ENCODE results near the gene BBS12.

Gene BBS12

GRCh38 chr4:122747068-122747467, 14.6 kb downstream of the BBS12 start:
- Histone ChIP-seq H3K27ac (ENCODE audit: low read length, poor library complexity, severe bottlenecking) (no peak overlapping the region), H3K4me1 (ENCODE audit: control insufficient read depth, insufficient read depth, low read depth, low read length) (no peaks in the 10 kb centered on the region), H3K14ac (ENCODE audit: low read length in 2 of 2) (no peak overlapping the region), H4K91ac (ENCODE audit: low read length) (no peak overlapping the region), H3K23ac (ENCODE audit: low read length in 2 of 2) (no peak overlapping the region), H3K79me1 (replicated peaks; ENCODE audit: low read length, poor library complexity, severe bottlenecking) (no peaks in the 10 kb centered on the region), H2AFZ (ENCODE audit: low read depth, low read length) (no peak overlapping the region), H2BK15ac (ENCODE audit: low read depth, poor library complexity, severe bottlenecking) (no peak overlapping the region), H4K8ac (ENCODE audit: low read length) (no peak overlapping the region), H2BK120ac (ENCODE audit: low read depth, low read length) (no peak overlapping the region), H3K4me2 (ENCODE audit: low read length, poor library complexity, severe bottlenecking) (no peak overlapping the region), H3K18ac (ENCODE audit: low read depth in 1 of 2, low read length in 2 of 2) (no peak overlapping the region), H3K9ac (ENCODE audit: low read length) (no peak overlapping the region), H2BK12ac (ENCODE audit: low read length in 2 of 2) (no peak overlapping the region), H3K4ac (ENCODE audit: low read depth in 1 of 2, low read length in 2 of 2) (no peak overlapping the region), H3K4me3 (ENCODE audit: insufficient read depth in 1 of 2, low read depth in 1 of 2, low read length in 2 of 2) (no peak overlapping the region), H2AK5ac (ENCODE audit: low read length, severe bottlenecking) (no peak overlapping the region), H3K36me3 (ENCODE audit: control insufficient read depth in 1 of 2, insufficient read depth in 2 of 2, low read depth in 1 of 2, low read length in 2 of 2) (peaks cover 3 to 14% of the 10 kb centered on the region in 2 experiments), H3K27me3 (ENCODE audit: control insufficient read depth in 1 of 2, insufficient read depth in 1 of 2, low read length in 2 of 2) (no peaks in the 10 kb centered on the region), H3K9me3 (ENCODE audit: control insufficient read depth, low read length) (no peaks in the 10 kb centered on the region), H2BK5ac (ENCODE audit: low read depth, low read length, poor library complexity, severe bottlenecking) (no peak overlapping the region)
- DNase-seq, result no peak
- WGBS, result 86% methylated on average over 1 of the region's 1 CpG

- no peak overlapping the region for H2AK5ac ChIP-seq (ENCODE audit: low read length, severe bottlenecking)
- no peak overlapping the region for H3K4me2 ChIP-seq (ENCODE audit: low read length, poor library complexity, severe bottlenecking)
- H2BK12ac ChIP-seq (ENCODE audit: low read length in 2 of 2), result no peak overlapping the region
- H3K79me1 ChIP-seq (replicated peaks; ENCODE audit: low read length, poor library complexity, severe bottlenecking), result no peaks in the 10 kb centered on the region
- no peaks in the 10 kb centered on the region for H3K27me3 ChIP-seq (ENCODE audit: control insufficient read depth in 1 of 2, insufficient read depth in 1 of 2, low read length in 2 of 2)
- no peak overlapping the region for H3K18ac ChIP-seq (ENCODE audit: low read depth in 1 of 2, low read length in 2 of 2)
- no peaks in the 10 kb centered on the region for H3K4me1 ChIP-seq (ENCODE audit: control insufficient read depth, insufficient read depth, low read depth, low read length)
- peak; percentile 78 for DNase-seq
- no peak overlapping the region for H2AFZ ChIP-seq (ENCODE audit: low read depth, low read length)
- H2BK120ac ChIP-seq (ENCODE audit: low read depth, low read length), result no peak overlapping the region
- H3K14ac ChIP-seq (ENCODE audit: low read length in 2 of 2), result no peak overlapping the region
- H3K4me3 ChIP-seq (ENCODE audit: insufficient read depth in 1 of 2, low read depth in 1 of 2, low read length in 2 of 2), result no peak overlapping the region
- no peak overlapping the region for H3K27ac ChIP-seq (ENCODE audit: low read length, poor library complexity, severe bottlenecking)
- H4K8ac ChIP-seq (ENCODE audit: low read length), result no peak overlapping the region
- H3K9me3 ChIP-seq (ENCODE audit: control insufficient read depth, low read length), result no peaks in the 10 kb centered on the region
- H3K4ac ChIP-seq (ENCODE audit: low read depth in 1 of 2, low read length in 2 of 2), result no peak overlapping the region
- peaks cover 3 to 6% of the 10 kb centered on the region in 2 experiments for H3K36me3 ChIP-seq (ENCODE audit: control insufficient read depth in 1 of 2, insufficient read depth in 2 of 2, low read depth in 1 of 2, low read length in 2 of 2)
- no peak overlapping the region for H3K23ac ChIP-seq (ENCODE audit: low read length in 2 of 2)
- no peak overlapping the region for H4K91ac ChIP-seq (ENCODE audit: low read length)
- H2BK15ac ChIP-seq (ENCODE audit: low read depth, poor library complexity, severe bottlenecking), result no peak overlapping the region
- WGBS, result 83% methylated on average over 1 of the region's 1 CpG
- no peak overlapping the region for H3K9ac ChIP-seq (ENCODE audit: low read length)
- H2BK5ac ChIP-seq (ENCODE audit: low read depth, low read length, poor library complexity, severe bottlenecking), result no peak overlapping the region
Measured at GRCh38 chr4:122747883-122748282, 15.4 kb downstream of the BBS12 start.

- no peaks in the 10 kb centered on the region for H3K9me3 ChIP-seq (ENCODE audit: control insufficient read depth, low read length)
- H3K9ac ChIP-seq (ENCODE audit: low read length), result no peak overlapping the region
- DNase-seq, result no peak
- H2AK5ac ChIP-seq (ENCODE audit: low read length, severe bottlenecking), result no peak overlapping the region
- no peak overlapping the region for H2BK12ac ChIP-seq (ENCODE audit: low read length in 2 of 2)
- no peak overlapping the region for H2BK15ac ChIP-seq (ENCODE audit: low read depth, poor library complexity, severe bottlenecking)
- no peak overlapping the region for H2BK5ac ChIP-seq (ENCODE audit: low read depth, low read length, poor library complexity, severe bottlenecking)
- no peak overlapping the region for H3K14ac ChIP-seq (ENCODE audit: low read length in 2 of 2)
- no peak overlapping the region for H4K8ac ChIP-seq (ENCODE audit: low read length)
- no peaks in the 10 kb centered on the region for H3K4me1 ChIP-seq (ENCODE audit: control insufficient read depth, insufficient read depth, low read depth, low read length)
- H3K36me3 ChIP-seq (ENCODE audit: control insufficient read depth in 1 of 2, insufficient read depth in 2 of 2, low read depth in 1 of 2, low read length in 2 of 2), result no peaks in the 10 kb centered on the region
- no peak overlapping the region for H4K91ac ChIP-seq (ENCODE audit: low read length)
- no peak overlapping the region for H3K4me2 ChIP-seq (ENCODE audit: low read length, poor library complexity, severe bottlenecking)
- no peaks in the 10 kb centered on the region for H3K79me1 ChIP-seq (replicated peaks; ENCODE audit: low read length, poor library complexity, severe bottlenecking)
- H3K27ac ChIP-seq (ENCODE audit: low read length, poor library complexity, severe bottlenecking), result no peak overlapping the region
- no peak overlapping the region for H3K23ac ChIP-seq (ENCODE audit: low read length in 2 of 2)
- H2BK120ac ChIP-seq (ENCODE audit: low read depth, low read length), result no peak overlapping the region
- H2AFZ ChIP-seq (ENCODE audit: low read depth, low read length), result no peak overlapping the region
- H3K27me3 ChIP-seq (ENCODE audit: control insufficient read depth in 1 of 2, insufficient read depth in 1 of 2, low read length in 2 of 2), result no peaks in the 10 kb centered on the region
- H3K4ac ChIP-seq (ENCODE audit: low read depth in 1 of 2, low read length in 2 of 2), result no peak overlapping the region
- WGBS, result 98% methylated on average over 5 of the region's 5 CpGs
- H3K18ac ChIP-seq (ENCODE audit: low read depth in 1 of 2, low read length in 2 of 2), result no peak overlapping the region
- no peak overlapping the region for H3K4me3 ChIP-seq (ENCODE audit: insufficient read depth in 1 of 2, low read depth in 1 of 2, low read length in 2 of 2)
Measured at GRCh38 chr4:122749704-122750454, 17.4 kb downstream of the BBS12 start.

- no peak overlapping the region for H3K4me3 ChIP-seq (ENCODE audit: insufficient read depth in 1 of 2, low read depth in 1 of 2, low read length in 2 of 2)
- H2BK15ac ChIP-seq (ENCODE audit: low read depth, poor library complexity, severe bottlenecking), result no peak overlapping the region
- peak overlapping the region; percentile 41 for H3K9ac ChIP-seq (ENCODE audit: low read length)
- H4K8ac ChIP-seq (ENCODE audit: low read length), result no peak overlapping the region
- no peaks in the 10 kb centered on the region for H3K79me1 ChIP-seq (replicated peaks; ENCODE audit: low read length, poor library complexity, severe bottlenecking)
- WGBS, result 78% methylated on average over 3 of the region's 4 CpGs
- no peaks in the 10 kb centered on the region for H3K27me3 ChIP-seq (ENCODE audit: control insufficient read depth in 1 of 2, insufficient read depth in 1 of 2, low read length in 2 of 2)
- no peak overlapping the region for H3K14ac ChIP-seq (ENCODE audit: low read length in 2 of 2)
- no peak overlapping the region for H2AK5ac ChIP-seq (ENCODE audit: low read length, severe bottlenecking)
- no peak overlapping the region for H4K91ac ChIP-seq (ENCODE audit: low read length)
- H3K18ac ChIP-seq (ENCODE audit: low read depth in 1 of 2, low read length in 2 of 2), result no peak overlapping the region
- H2BK120ac ChIP-seq (ENCODE audit: low read depth, low read length), result no peak overlapping the region
- no peak overlapping the region for H3K4me2 ChIP-seq (ENCODE audit: low read length, poor library complexity, severe bottlenecking)
- no peak overlapping the region for H3K27ac ChIP-seq (ENCODE audit: low read length, poor library complexity, severe bottlenecking)
- DNase-seq, result no peak
- H3K9me3 ChIP-seq (ENCODE audit: control insufficient read depth, low read length), result no peaks in the 10 kb centered on the region
- no peak overlapping the region for H3K4ac ChIP-seq (ENCODE audit: low read depth in 1 of 2, low read length in 2 of 2)
- H2BK5ac ChIP-seq (ENCODE audit: low read depth, low read length, poor library complexity, severe bottlenecking), result no peak overlapping the region
- no peak overlapping the region for H2BK12ac ChIP-seq (ENCODE audit: low read length in 2 of 2)
- H3K23ac ChIP-seq (ENCODE audit: low read length in 2 of 2), result no peak overlapping the region
- no peaks in the 10 kb centered on the region for H3K36me3 ChIP-seq (ENCODE audit: control insufficient read depth in 1 of 2, insufficient read depth in 2 of 2, low read depth in 1 of 2, low read length in 2 of 2)
- no peak overlapping the region for H2AFZ ChIP-seq (ENCODE audit: low read depth, low read length)
- peaks cover 2% of the 10 kb centered on the region for H3K4me1 ChIP-seq (ENCODE audit: control insufficient read depth, insufficient read depth, low read depth, low read length)
Measured at GRCh38 chr4:122755675-122756074, 23.2 kb downstream of the BBS12 start.

All from mesenchymal stem cell (in vitro differentiated cells and primary cell).